ENCODE data around the gene LYPD4.
"Not testable (repeated sequence)": the region's sequence is repeated elsewhere in the genome, so short reads cannot be mapped to it uniquely, and the experiment has no call there.

LYPD4 gene, protein sequence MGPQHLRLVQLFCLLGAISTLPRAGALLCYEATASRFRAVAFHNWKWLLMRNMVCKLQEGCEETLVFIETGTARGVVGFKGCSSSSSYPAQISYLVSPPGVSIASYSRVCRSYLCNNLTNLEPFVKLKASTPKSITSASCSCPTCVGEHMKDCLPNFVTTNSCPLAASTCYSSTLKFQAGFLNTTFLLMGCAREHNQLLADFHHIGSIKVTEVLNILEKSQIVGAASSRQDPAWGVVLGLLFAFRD

DNA sequence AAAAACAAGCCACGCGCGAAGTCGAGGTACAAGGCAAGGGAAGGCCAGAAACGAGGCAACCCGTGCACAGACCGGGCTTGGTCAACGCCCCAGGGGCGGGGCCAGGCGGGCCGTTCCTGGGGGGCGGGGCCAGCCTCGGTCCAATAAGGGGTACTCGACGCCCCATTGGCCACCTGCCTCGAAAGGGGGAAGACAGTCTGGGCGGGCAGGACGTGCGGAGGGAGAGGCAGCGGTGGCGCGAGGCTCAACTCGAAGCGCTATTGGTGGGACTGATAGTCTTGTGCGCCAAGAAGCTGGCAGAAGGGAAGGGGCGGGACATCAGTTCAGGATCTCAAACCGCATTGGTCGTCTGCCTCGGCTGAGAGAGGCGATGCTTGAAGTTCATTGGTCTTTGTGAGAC is at the start of gene LYPD4:
Gene LYPD4 (minus strand): TSS at position 83 of the 400 bp plus-strand sequence. CDS start 5,398 bp downstream, outside the sequence.
- DNase-seq (ENCODE audit: low read depth) = no peak

DNA sequence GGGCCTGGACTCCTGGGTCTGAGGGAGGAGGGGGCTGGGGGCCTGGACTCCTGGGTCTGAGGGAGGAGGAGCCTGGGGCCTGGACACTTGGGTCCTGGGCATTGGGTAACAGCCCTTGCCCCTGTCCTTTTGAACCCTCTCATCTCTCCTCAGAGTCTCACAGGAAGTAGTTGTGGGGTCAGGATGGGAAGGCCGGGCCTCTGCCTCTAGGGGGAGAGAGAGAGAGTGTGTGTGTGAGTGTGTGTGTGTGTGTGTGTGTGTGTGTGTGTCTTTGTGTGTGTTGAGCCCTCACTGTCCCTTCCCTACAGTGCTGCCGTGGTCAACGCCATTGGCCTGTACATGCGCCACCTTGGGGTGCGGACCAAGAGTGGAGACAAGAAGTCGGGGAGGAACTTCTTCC is 49.4 kb upstream of the LYPD4 start:
- DNase-seq (ENCODE audit: low read depth) = no peak

DNA sequence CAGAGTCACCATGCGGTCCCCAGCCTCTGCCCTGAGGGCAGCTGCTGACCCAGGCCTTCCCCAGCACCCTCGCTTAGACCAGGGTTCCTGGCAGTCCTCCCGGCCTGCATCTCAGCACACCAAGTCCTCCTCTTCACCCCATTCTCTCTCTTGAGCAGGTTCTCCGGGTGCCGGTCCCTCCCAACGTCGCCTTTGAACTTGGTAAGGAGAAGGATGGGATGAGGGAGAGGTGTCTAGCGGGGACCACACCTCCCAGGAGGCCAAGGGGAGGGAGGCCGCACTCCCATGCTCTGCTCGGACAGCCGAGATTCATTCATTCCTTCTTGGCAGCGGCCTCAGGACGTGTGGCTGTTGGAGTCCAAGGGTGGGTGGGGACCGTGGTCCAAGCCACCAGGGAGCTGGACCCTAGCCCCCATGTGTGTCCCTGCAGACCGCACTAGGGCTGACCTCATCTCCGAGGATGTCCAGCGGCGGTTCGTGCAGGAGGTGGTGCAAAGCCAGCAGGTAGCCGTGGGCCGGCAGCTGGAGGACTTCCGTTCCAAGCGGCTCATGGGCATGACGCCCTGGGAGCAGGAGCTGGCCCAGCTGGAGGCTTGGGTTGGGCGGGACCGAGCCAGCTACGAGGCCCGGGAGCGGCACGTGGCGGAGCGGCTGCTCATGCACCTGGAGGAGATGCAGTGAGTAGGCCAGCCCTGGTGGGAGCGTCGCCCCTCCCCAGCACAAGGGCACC is 47.9 kb upstream of the LYPD4 start:
- no peak for DNase-seq (ENCODE audit: low read depth)

DNA sequence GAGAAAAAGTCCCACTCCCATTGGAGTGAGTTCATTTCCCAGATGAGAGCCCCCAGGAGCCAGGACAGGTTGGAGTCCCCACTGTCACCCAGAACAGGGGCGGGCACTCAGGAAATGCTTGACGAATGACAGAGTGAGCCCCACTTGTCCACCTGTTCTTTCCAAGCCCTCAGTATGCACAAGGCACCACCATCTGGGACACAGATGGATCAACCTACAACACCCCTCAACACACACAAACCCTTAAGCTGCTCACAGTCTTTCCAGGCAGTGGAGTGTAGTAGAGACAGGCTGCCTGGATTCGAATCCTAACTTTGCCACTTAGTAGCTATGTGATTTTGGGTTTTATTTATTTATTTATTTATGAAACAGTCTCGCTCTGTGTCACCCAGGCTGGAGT is 46.5 kb upstream of the LYPD4 start:
- no peak for DNase-seq (ENCODE audit: low read depth)

DNA sequence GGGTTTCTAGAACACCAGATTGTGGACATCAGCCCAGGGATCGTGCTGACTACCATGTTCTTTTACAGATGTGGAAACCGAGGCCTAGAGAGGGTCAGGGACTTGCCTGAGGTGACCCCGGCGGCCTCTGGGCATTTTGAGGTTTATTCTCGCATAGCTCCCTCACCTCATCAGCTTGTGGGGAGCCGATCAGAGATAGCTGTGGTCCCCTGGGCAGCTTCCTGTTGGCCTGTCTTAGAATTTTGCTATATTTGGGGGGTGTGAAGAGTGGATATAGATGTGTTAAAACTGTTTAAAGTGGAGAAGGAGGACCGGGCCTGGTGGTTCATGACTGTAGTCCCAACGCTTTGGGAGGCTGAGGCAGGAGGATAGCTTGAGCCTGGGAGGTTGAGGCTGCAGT is 45.4 kb upstream of the LYPD4 start:
- no peak for DNase-seq (ENCODE audit: low read depth)

DNA sequence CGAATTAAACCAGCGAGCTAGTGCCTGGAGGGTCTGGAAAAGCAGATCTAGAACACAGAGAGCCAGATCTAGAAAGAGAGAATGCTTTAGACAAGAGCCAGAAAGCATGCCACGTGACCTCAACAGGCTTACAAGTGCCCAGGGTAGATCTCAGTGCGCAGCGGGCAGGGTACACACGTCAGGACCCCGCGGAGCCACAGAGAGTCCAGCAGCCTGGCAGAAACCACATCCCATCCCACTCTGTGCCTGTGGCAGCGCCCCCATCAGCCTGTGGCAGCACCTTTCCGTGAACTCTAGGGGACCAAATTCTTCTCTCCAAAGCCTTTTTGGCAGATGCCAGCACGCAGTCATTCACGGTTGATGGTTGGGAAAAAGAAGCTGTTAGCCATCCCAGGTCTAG is 44.4 kb upstream of the LYPD4 start:
- DNase-seq (ENCODE audit: low read depth) = no peak

DNA sequence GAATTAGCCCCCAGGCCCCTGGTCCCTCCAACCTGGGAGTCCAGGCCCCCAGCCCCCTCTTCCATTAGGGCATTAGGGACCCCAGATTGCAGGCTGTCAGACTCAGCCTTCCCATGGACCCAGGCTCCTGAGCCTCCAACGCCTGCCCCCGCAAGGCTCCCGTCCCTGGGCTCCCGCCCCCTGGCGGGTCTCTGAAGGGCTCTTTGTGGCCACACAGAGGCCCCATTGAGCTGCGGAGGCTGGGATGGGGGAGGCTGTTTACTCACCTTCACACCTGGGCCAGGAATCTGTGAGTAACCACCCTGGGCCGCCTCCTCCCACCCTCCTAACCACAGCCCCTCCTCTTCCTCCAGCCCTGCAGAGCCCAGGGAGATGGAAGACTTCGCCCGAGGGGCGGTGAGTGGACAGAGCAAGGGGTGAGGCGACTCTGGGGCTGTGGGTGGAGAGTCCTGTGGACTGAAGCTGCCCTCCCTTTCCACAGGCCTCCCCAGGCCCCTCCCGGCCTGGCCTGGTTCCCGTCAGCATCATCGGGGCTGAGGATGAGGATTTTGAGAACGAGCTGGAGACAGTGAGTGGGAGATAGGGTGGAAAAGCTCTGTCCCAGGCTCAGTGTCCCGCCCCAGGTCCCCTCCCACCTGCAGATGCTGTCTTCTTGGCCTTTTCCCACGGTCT is 43.4 kb upstream of the LYPD4 start:
- no peak for DNase-seq (ENCODE audit: low read depth)

DNA sequence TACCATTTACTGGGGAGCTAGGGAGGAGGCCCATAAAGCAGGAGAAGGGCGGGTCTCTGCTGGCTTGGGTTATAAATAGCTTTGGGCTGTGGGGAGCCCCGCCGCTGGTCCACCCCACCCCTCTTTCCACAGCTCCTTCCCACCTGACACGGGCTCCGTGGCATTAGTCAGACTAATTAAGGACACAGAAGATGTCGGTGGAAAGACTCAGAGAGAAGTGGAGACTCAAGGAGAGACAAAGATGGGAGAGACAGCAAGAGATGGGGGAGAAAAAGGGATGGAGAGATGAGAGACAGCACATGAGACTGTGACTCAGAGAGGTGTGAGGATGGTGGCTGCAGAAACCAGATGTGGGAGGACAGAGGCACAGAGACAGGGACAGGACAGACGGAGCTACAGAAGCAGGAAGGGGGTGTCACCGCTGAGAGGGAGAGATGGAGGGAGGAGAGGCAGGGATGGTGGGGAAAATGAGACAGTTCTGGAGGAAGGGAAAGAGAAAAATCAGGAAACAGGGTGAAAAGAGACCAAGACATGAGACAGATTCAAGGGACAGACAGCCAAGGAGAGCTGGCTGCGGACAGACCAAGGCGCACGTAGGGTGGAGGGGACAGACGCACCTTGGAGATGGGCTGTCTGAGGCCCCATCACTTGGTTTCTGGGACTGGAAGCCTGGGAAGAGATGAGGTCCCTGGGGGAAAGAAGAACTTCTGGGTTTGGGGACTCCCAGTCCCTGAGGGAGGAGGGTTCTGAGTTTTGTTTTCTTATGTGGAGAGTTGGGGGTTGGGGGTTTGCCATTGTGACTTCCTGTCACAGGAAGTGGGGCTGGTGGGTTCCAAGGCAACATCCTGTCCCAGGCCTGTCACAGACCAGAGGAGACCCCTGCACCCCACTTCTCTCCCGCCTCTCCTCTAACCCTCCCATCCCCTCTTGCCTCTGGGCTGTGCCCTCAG is 42.6 kb upstream of the LYPD4 start:
- no peak for DNase-seq (ENCODE audit: low read depth)

DNA sequence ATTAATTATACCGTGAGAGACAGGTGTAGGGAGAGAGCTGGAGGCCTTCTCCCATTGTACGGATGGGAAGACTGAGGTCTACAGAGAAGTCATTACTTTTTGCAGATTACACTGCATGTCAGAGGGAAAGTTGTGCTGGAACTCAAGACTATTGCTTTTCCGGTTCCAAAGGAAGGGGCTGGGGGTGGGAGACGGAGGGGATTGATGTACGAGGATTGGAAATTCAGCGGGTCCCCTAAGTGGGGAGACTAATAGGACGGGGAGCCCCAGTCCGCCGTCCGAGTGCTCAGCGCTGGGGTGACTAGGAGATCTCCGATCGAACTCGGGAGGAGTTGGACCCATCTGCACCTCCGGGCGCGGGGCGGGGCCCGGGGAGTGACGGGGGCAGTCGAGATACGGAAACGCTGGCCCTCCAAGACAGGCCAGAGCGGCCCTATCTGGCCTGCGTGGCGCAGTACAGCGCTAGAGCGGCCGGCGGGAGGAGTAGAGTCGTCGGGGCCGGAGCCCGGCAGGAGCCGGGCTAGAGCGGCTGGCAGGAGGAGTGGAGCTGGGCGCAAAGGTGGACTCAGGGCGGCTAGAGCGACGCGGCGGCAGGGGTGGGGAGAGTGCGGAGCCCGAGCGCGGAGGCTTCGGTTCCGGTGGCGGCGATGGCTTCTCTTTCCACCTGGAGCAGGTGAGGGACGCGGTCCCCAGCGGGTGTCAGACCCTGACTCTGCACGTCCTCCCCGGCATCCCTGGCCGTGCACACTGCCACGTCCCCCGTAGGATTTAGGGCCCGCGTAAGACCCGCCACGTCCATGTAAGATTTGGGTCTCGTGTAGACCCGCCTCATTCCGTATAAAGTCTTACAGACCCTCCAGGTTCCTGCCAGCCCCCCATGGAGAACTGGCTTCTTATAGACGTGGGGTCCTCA is 39.6 kb upstream of the LYPD4 start:
- peak; percentile 92 for DNase-seq (ENCODE audit: low read depth)

DNA sequence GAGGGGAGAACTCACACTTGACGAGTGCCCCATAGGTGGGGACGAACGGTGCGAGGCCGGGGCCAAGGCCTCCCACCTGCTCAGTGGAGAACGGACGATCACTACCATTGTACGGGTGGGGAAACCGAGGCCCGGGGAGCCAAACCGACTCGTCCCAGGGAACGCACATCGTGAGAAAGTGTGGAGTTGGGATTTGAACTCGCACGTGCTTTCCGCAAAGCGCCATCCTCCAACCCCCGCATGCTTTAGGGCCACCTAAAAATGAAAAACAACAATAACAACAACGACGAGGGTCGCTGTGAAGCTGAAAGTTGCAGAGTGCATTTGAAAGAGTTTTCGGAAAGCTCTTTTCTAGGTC is 39.0 kb upstream of the LYPD4 start:
- no peak for DNase-seq (ENCODE audit: low read depth)

DNA sequence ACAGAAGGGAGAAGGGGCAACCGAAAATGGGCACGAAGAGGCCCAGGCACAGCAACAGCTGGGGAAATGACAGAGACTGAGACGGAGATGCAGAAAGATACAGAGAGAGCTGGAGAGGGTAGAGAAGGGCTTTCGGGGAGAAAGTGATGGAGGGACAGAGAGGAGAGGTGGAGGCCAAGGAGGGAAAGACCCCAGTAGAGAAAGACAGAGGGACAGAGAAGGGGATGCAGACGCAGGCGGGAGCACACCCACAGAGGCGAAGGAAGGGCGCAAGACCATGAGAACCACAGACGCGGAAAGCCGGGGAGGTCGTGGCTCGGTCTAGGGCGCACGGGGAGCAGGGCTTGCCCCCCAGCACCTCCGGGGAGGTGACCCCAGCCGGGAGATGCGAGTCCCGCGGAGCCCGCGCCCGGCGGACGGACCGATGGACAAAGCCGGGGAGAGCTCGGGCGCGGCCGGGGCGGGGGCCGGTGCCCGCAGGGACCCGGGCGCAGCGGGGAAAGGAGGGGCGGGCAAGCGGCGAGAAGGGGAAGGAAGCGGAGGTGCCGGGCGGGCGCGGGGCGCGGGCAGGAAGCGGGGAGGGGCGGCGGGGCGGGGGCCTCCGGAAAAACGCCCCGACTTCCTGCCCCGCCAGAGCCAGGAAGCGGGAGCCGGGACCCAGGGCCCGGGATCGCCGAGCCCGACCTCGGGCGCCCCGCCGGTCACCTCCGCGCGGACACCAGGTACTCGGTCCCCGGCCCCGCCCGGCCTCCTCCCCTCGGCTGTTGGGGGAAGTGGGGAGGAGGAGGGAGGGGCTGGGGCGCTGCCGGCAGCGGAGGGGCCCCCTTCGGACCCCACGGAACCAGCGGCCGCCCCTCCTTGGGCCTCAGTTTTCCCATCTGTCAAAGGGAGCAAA is 38.3 kb upstream of the LYPD4 start, which contains the start of gene ARHGEF1:
Gene ARHGEF1 (plus strand): TSS at position 617 of the 895 bp plus-strand sequence. CDS start 4,899 bp downstream, outside the sequence.
- DNase-seq (ENCODE audit: low read depth) = no peak

DNA sequence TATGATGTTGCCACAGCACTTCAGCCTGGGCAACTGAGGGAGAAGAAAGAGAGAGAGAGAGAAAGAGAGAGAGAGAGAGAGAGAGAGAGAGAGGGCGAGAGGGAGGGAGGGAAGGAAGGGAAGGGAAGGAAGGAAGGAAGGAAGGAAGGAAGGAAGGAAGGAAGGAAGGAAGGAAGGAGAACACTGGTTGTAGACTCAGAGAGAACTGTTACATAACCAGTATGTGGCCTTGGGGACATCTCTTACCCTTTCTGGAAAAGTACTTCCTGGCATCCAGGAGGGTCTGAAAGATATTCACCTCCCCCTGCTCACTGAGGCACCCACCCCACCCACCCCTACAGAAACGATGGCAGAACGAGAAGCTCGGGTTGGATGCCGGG is 35.8 kb upstream of the LYPD4 start:
- no peak for DNase-seq (ENCODE audit: low read depth)

DNA sequence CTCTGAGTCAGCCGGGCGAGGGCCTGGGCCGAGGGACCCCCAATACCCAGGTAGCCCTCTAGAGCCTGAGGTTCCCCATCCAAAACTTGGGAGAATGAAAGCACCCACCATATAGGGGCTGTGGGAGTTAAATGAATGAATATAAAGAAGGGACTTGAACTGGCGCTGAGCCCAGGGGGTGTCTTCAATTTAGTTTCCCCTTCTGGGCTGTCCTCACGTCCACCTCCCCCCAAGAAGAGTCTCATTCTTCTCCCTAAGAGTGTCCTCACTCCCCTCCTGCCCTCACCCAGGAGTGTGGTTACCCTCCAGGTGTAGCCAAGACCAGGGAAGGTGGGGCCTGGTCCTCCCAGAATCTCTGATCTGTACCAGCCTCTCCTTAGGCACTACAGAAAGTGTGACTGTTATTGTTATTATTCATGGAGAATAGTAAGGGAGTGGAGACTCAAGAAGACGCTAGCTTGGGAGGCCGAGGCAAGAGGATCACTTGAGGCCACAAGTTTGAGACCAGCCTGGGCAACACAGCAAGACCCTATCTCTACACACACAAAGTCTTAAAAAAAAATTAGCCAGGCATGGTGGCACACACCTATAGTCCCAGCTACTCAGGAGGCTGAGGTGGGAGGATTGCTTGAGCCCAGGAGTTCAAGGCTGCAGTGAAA is 35.3 kb upstream of the LYPD4 start:
- no peak for DNase-seq (ENCODE audit: low read depth)

DNA sequence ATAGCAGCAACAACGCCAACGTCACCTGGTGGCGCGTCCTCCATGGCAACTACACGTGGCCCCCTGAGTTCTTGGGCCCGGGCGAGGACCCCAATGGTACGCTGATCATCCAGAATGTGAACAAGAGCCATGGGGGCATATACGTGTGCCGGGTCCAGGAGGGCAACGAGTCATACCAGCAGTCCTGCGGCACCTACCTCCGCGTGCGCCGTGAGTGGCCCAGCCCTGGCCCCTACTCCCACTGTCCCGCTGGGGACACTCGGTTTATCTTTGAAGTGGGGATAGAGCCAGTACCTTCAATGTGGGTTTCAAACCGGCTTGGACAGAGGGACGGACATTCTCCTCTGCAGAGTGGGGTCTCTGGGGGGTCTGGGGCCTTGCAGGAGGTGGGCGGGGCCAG is 34.6 kb upstream of the LYPD4 start:
- DNase-seq (ENCODE audit: low read depth) = no peak

DNA sequence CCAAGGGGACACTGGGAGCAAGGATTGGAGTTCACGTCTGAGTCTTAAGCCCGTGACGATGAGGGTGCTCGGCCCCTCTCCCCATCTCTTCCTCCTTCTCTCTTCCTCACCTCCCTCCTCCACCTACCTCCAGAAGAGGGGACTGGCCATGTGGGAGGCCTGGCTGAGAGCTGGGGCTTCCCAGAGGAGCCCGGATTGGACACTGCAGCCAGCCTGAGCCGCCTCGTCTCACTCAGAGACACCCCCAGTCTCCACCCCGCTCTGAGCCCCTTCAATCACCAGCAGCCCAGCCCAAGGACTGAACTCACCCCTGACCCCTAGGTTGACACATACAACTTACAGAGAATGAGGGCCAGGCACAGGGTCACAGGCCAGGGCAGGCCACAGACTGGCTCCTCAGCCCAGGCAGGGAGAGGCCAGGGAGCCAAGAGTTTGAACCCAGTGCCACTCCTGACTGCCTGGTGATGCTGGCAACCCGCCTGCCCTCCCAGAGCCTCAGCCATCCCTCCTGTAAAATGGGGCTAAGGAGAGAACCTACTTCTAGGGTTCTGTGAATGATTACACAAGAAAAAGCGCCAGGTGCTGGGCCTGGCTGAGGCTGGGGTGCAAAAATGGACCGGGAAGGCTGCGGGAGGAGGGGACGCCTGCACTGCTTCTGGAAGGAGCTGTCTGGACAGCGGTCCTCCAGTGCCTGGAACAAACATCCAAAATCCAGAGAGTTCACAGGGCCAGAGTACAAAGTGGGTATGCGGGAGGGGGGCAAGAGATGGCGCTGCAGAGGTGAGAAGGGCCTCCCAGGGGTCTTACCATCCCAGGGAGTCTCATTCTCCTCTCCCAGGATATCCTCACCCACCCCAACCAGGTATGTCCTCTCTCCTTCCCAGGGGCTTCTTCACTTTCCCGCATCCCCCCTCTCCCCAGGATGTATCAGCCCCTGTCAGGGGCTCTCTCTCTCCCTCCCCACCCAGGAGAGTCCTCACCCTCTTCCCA is 33.7 kb upstream of the LYPD4 start:
- no peak for DNase-seq (ENCODE audit: low read depth)

DNA sequence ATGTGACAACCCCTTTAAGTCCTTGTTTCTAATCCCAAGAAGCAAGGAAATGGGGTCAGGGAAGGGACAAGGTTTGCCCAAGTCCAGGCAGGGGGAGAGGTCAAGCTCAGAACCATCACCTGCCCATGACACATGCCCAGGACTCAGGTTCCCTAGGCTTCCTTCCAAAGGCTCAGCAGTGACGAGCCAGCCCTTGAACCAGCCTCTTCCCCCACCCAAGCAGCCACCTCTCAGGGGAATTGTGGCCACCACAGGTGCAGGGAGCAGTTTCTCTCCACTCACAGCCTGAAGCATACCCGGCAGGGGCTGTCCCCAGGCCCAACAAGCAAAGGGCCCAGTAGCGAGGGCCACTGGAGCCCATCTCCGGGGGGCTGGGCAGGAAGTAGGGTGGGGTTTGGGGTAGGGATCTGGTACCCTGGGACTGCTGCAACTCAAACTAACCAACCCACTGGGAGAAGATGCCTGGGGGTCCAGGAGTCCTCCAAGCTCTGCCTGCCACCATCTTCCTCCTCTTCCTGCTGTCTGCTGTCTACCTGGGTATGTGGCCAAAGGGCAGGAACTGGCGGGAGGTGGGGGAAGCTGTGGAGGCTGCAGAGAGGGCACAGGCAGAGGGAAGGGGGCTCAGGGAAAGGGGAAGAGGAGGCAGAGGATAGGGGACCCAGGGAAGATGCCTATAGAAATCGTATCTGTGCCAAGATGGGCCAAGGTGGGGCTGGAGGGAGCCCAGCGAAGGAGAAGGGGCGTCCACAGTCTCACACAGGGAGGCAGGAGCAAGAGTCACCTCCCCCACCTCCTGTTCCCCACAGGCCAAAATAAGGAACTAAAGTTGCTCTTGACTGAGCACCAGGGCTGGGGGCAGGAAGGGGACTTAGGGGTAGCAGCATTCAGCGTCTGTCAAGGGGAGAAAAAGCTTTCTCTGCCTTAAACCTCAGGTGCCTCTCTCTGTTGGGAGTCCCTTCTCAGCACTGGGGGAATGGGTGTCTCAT is 32.7 kb upstream of the LYPD4 start, which contains the start of gene CD79A:
Gene CD79A (plus strand): TSS at position 433 of the 986 bp plus-strand sequence. CDS start 26 bp downstream, at position 459.
- DNase-seq (ENCODE audit: low read depth) = no peak

DNA sequence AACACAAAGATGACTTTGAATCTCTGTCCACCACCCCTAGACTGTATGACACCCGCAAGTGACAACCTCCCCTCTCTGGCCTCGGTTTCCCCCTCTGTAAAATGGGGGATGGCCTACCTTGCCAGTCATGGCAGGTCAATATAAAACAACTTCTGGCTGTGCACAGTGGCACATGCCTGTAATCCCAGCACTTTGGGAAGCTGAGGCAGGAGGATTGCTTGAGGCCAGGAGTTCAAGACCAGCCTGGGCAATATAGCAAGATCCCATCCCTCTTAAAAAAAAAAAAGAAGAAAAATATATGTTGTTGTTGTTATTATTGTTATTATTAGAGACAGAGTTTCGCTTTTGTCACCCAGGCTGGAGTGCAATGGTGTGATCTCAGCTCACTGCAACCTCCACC is 31.5 kb upstream of the LYPD4 start:
- not testable (repeated sequence) for DNase-seq (ENCODE audit: low read depth)
